Activated B cell treated with CpG ODN at 0.5 μM for 24 hours (primary cell): Measurements from ENCODE around the gene PRKG1. TPM values are rescaled to one million over a fixed set of nuclear protein-coding genes. Genes with fewer than 3 reads are reported as not detected.

Experiments used
- ATAC-seq: fragments of 200-7000 bp; cut with Tn5 transposase; one replicate; pipeline ENCODE4 v1.10.0; 2021; ENCODE audit warnings: low read depth, mild to moderate bottlenecking, moderate library complexity
- CTCF ChIA-PET: fragments of 350-600 bp; sonication (Branson Sonifier 250); formaldehyde crosslinking; loops from one replicate; lab custom pipeline; 2021; ENCODE audit warnings: antibody characterized with exemption; lab: Charles Lee
- POLR2A ChIA-PET: fragments of 350-600 bp; sonication (Branson Sonifier 250); formaldehyde crosslinking; loops from one replicate; lab custom pipeline; 2021; ENCODE audit warnings: antibody characterized with exemption; lab: Charles Lee
- DNase-seq: peaks from one replicate; pipeline ENCODE4 v3.0.0; 2022
- H3K27ac Mint-ChIP-seq: one replicate; pipeline ENCODE4 v1.8.0; 2020; ENCODE audit warnings: mixed read lengths
- H3K27me3 Mint-ChIP-seq: one replicate; pipeline ENCODE4 v1.8.0; 2021; ENCODE audit warnings: mixed read lengths
- H3K36me3 Mint-ChIP-seq: one replicate; pipeline ENCODE4 v1.8.0; 2021; ENCODE audit warnings: low read depth, mixed read lengths
- H3K4me1 Mint-ChIP-seq: one replicate; pipeline ENCODE4 v1.8.0; 2021; ENCODE audit warnings: mixed read lengths
- H3K4me3 Mint-ChIP-seq: one replicate; pipeline ENCODE4 v1.8.0; 2020; ENCODE audit warnings: mild to moderate bottlenecking, mixed read lengths
- H3K9me3 Mint-ChIP-seq: one replicate; pipeline ENCODE4 v1.8.0; 2020; ENCODE audit warnings: mixed read lengths
- intact Hi-C: fragments of 100-400 bp; cut with micrococcal nuclease; formaldehyde crosslinking; loops from one replicate; pipeline ENCODE4 v1.15.1; 2024
- total RNA-seq: library from RNA; stranded (reverse); gene quantifications from 2 replicates; pipeline ENCODE4 v1.2.3, GENCODE V29; 2022
- TF ChIP-seq, protein P1 (sequence below): fragments of 200-600 bp; IDR thresholded peaks from one replicate; pipeline ENCODE4 v1.8.0; 2022; ENCODE audit warnings: antibody characterized with exemption, mild to moderate bottlenecking

Gene PRKG1
- total RNA-seq, 1 donor from 2014 or later: not detected

- no peaks in the 10 kb centered on the region for H3K9me3 Mint-ChIP-seq
- H3K4me3 Mint-ChIP-seq: no peak overlapping the region
- CTCF ChIA-PET: no interaction called here
- H3K27ac Mint-ChIP-seq: no peak overlapping the region
- POLR2A ChIA-PET: no interaction called here
- intact Hi-C loops: no loop called here
- DNase-seq: no peak
- TF ChIP-seq, protein P1, sequence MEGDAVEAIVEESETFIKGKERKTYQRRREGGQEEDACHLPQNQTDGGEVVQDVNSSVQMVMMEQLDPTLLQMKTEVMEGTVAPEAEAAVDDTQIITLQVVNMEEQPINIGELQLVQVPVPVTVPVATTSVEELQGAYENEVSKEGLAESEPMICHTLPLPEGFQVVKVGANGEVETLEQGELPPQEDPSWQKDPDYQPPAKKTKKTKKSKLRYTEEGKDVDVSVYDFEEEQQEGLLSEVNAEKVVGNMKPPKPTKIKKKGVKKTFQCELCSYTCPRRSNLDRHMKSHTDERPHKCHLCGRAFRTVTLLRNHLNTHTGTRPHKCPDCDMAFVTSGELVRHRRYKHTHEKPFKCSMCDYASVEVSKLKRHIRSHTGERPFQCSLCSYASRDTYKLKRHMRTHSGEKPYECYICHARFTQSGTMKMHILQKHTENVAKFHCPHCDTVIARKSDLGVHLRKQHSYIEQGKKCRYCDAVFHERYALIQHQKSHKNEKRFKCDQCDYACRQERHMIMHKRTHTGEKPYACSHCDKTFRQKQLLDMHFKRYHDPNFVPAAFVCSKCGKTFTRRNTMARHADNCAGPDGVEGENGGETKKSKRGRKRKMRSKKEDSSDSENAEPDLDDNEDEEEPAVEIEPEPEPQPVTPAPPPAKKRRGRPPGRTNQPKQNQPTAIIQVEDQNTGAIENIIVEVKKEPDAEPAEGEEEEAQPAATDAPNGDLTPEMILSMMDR: no peak
- peaks cover 5% of the 10 kb centered on the region for H3K27me3 Mint-ChIP-seq
- H3K36me3 Mint-ChIP-seq: no peaks in the 10 kb centered on the region
- ATAC-seq: no peak
- H3K4me1 Mint-ChIP-seq: no peaks in the 10 kb centered on the region
Measured at GRCh38 chr10:52115823-52116222, 1041.5 kb downstream of the PRKG1 start.

- no peak overlapping the region for H3K27ac Mint-ChIP-seq
Measured at GRCh38 chr10:52119507-52119906, 1045.2 kb downstream of the PRKG1 start.

GRCh38 chr10:52121688-52122087, 1047.4 kb downstream of the PRKG1 start:
- no peak overlapping the region for H3K27ac Mint-ChIP-seq
- no peak overlapping the region for H3K4me3 Mint-ChIP-seq
- no peaks in the 10 kb centered on the region for H3K9me3 Mint-ChIP-seq
- intact Hi-C loops: no loop called here
- TF ChIP-seq, protein P1: no peak
- no peaks in the 10 kb centered on the region for H3K4me1 Mint-ChIP-seq
- DNase-seq: no peak
- no peaks in the 10 kb centered on the region for H3K36me3 Mint-ChIP-seq
- POLR2A ChIA-PET: no interaction called here
- no peaks in the 10 kb centered on the region for H3K27me3 Mint-ChIP-seq
- CTCF ChIA-PET: no interaction called here
- ATAC-seq: no peak

More at GRCh38 chr10:52119507-52119906, 1045.2 kb downstream of the PRKG1 start:
- H3K4me1 Mint-ChIP-seq: no peaks in the 10 kb centered on the region
- H3K27me3 Mint-ChIP-seq: no peaks in the 10 kb centered on the region
- DNase-seq (no peak), ATAC-seq (no peak)
- TF ChIP-seq, protein P1: no peak
- no peaks in the 10 kb centered on the region for H3K36me3 Mint-ChIP-seq
- H3K9me3 Mint-ChIP-seq: no peaks in the 10 kb centered on the region
- no peak overlapping the region for H3K4me3 Mint-ChIP-seq
- intact Hi-C loops: no loop called here
- ChIA-PET CTCF (no interaction called here), POLR2A (no interaction called here)

DNA sequence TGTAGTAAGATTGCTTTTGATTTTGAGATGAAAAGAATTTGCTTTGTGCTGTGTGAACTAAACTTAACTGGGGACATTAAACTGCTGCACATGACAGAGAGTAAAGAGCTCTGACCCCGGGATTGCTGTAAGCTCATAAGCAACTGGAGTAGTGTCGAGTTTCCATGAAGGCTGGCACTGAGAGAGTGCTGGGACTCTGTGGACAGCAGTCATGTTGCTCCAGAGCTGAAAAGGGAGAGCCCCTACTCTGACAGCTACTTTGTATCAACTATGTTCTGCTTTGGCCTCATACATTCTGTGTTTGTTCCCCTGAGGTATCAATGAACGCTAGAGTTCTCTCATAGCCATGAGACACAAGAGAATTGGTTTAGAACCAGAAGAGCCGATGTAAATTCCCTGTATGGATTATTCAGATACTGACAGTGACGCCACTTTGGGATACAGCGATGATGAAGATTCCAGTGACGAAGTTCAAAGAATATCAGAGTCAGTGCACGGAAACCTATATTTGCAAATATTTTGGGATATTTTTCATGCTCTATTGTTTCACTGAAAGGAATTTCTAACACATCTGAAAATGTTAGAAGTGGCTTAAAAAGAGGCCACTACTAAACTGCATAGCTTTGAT, 1053.9 kb downstream of the PRKG1 start:
- no peaks in the 10 kb centered on the region for H3K27me3 Mint-ChIP-seq
- ChIA-PET CTCF (no interaction called here), POLR2A (no interaction called here)
- intact Hi-C loops: no loop called here
- H3K4me1 Mint-ChIP-seq: no peaks in the 10 kb centered on the region
- H3K36me3 Mint-ChIP-seq: no peaks in the 10 kb centered on the region
- TF ChIP-seq, protein P1: no peak
- H3K4me3 Mint-ChIP-seq: no peak overlapping the region
- no peak for DNase-seq
- ATAC-seq: no peak
- H3K27ac Mint-ChIP-seq: no peak overlapping the region
- no peaks in the 10 kb centered on the region for H3K9me3 Mint-ChIP-seq

DNA sequence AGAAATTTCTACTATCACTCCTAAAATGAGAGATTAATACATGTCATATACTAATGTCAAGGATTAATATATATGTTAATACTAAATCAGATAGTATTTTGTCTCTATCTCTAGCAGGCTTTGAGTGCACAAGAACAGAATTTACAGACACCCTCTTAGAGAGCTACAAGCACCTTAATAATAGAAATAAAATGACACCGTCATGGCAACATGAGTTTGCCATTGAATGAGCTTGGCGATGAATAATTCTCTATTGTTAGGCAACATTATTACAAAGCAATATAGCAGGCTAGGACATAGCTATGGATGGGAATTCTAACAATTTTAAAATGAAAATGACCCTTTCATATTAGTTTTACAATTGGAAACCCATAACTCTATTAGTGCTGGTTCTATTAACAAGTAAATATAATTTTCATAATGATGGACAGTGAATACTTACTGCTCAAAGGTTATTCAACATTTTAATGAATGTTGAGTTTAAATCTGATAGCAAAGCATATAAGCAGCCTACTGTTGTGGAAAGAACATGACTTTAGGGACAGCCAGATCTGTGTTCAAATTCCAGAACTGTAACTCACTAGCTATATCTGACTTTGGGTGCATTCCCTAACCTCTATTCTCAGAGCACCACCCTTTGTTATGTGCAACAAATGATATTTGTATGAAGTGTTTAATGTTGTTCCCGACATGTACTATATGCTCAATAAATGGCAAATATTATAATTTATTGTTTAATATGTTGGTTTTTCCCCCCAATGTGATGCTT, 1055.3 kb downstream of the PRKG1 start:
- no peak for ATAC-seq
- H3K4me1 Mint-ChIP-seq: no peaks in the 10 kb centered on the region
- no peaks in the 10 kb centered on the region for H3K36me3 Mint-ChIP-seq
- no peaks in the 10 kb centered on the region for H3K27me3 Mint-ChIP-seq
- POLR2A ChIA-PET: no interaction called here
- no peak overlapping the region for H3K27ac Mint-ChIP-seq
- DNase-seq: no peak
- H3K9me3 Mint-ChIP-seq: no peaks in the 10 kb centered on the region
- CTCF ChIA-PET: no interaction called here
- no peak overlapping the region for H3K4me3 Mint-ChIP-seq
- TF ChIP-seq, protein P1: no peak
- intact Hi-C loops: no loop called here
